Measurements from ENCODE around the gene ST3GAL6.

The ST3GAL6 gene

DNA sequence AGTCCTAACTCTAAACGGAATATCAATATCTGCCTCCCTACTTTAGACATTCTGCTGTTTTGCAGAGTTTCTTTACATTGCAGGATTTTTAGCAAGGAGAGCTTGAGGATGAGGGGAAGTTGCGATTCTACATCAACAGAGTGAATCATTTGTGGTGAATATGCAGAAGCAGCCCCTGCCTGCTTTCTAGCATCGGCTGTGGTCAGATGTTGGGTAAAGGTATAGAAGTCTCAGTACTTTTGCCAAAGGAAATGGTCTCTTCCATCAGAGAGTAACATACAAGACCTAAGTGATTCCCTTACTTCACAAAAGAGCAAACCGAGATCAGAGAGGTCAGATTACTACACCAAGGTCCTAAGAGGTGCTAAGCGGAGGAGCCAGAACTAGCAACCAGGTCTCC, 15.2 kb downstream of the ST3GAL6 start:
- no peak for DNase-seq

DNA sequence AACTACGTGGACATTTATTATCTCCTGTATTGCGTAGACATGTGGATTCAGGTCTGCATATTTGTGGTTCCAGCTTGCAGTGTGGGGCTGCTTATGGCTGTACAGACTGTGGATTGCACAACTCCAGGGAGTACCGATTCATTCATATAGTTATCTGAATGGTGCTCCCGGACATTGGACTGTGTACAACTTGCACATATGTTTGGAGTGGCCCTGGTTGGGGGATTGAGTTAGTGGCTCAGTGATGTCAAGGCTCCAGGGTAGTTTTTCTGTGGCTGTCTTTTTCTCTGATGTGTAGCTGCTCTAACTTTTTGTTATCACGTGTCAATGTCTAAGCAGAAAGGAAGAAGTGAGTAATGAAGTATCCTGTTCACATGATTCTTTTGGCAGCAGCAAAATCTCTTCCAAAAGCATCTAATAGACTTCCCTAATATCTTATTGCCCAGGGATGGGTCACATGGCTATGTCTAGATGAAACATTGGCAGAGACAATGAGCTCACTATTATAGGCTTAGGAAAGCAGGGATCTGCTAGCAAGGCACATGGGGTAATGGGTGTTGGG, 15.8 kb downstream of the ST3GAL6 start:
- DNase-seq = no peak

DNA sequence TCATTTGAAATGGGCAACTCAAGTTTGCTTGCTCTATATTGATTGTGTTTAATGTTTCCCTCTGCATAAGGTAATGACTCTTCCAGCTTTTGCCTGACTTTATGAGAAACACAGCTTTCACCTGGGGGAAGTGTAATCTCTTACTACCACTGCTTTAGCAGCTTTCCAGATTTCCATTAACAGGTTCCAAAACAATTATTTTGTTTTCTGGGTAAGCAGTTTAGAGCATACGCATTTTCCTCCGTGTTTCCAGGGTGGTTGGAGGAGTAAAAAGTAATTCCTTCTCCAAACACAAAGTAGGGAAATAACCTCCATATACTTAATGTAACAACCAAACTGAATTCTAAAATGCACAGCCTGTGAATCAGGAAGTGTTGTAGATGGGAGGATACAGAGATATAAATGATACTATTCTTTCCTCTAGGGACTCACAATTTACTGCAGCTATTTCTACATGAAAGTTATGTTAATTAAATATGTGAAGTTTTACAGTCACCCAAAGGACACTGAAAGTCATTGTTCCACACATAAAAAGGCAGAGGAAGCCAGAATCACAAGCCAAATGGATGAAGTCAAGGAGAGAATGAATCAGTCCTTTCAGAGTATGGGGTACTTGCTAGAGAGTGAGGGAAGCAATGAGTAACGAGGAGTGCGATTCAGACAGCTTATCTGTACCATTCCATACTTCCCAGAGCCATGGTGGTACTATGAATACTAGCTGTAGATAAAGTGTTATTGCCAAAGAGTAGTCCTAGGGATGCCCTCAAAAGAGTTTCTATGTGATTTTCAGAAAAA, 16.6 kb downstream of the ST3GAL6 start:
- DNase-seq = no peak

DNA sequence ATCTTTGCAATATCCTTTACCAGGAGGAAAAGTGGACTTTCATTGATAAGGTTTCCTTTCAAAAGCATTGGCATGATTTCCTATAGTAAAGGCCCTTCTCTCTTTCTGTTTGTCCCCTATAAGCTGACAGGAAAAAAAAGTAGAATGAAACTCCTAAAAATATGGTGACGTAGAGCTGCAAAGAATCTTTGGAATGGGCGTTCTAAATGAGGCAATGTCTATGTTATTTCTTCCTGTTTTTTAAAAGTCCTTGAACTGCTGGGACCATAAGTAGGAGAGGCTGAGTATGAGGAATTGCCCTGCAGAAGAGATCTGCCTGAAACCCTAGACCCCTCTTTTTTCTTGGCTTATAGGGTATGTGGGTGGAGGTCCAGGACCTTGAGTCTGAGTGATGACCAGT, 17.2 kb downstream of the ST3GAL6 start:
- no peak for DNase-seq

DNA sequence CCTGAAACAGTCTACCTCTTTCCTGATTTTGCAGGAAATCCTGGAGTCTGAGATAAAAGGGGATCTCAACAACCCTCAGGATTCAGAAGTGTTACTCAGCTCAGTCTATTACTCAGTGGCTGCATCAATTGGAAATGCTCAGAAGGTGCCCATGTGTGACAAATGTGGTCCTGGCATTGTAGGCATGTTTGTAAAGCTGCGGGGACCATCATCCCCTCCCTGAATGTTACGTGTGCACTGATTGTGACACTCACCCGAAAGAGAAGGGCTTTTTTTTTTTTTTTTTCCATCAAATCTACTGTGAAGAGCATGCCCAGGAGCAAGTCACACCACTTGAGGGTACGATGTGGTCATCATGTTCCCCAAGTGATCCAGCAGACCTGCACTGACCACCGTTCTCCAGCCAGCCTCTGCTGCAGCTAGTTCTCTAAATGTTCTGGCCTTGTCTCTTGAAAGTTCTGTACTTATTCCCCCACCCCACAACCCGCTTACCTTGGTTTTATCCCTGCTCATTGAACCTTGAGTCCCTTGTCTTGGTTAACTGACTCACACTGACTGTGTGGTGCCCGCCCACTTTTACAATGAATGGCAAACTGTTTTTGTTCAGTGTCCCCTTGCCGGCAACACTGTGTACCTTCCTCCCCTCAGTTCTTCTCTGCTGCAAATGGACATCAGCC, 19.8 kb downstream of the ST3GAL6 start:
- DNase-seq = no peak

DNA sequence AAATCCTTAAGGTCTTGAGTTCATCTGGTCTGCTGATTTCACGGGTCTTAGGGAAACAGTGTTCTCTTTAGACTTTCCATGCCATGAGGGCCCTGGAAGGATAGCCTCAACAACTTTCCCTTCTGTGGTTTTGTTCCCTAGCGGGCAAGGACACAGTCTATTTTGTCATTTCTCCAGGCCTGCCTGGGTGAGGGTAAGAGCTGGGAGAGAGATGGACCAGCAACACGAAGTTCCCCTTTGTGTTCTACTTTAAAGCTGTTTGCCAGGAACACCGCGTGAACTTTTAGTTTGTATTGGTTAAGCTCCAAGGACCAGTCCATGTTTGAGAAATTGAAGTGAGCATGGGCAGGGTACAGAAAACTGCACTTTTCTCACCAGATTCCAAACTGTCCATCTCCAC, 20.9 kb downstream of the ST3GAL6 start:
- no peak for DNase-seq

DNA sequence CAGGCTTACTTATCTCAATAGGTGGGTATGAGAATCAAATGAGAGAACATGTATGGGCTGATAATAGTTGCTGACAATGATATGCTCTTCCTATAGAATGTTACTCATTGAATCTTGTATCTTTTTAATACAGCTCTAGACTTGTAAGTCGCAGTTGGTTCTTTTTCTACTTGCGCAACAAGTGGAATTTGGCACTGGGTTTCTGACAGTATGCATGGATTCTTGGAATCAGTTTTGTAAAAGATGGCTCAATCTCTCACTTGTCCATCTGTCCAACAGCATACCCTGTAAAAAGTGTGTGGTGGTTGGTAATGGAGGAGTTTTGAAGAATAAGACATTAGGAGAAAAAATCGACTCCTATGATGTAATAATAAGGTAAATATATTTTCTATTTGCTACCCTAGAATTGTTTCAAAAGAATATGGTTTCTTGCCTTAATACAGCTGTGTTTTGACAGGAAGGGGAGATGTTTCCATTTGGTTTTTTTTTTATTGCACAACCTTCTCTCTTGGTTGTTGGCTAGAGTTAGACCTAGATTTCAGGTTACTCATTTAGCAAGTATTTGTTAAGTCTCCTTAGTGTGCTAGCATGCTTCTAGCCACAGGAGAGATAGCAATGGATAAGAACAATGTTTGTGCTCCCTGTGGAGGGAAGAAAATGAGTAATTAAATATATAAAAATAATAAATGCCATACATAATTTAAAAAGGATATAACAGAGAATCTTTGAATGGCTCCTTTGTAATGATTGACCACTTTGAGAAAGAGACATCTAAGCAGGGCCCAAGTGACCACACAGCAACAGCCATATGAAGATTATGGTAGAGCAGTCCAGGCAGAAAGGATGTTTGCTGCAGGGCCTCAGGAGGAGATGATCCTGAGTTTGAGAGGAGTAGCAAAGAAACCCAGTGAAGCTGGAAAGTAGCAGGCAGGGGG, 21.8 kb downstream of the ST3GAL6 start:
- DNase-seq = no peak

DNA sequence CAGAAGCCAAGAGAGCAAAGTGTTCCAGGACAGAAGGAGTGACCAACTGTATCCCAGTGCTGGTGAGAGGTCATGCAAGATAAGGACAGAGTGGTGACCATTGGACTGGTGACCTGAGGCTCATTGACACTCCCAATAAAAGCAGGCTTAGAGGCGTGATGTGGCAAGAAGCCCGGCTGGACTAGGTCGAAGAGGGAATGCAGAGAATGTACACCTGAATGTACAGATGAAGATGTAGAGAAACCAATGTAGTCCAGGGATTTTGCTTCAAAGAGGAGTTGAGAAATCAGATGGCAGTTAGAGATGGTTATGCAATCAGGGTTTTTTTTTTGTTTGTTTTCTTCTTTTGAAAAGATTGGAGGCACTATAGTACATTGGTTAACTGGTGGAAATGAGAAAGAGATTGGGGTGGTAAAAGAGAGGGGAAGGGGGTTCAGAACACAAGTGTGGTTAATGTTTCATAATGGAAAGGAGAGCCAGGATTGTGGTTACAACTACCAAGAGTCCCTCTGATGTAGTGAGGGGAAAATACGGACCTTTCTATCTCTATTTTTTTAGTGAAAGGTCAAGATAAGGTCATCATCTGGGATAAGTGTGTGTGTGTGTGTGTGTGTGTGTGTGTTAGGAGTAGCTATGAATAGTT, 23.3 kb downstream of the ST3GAL6 start:
- no peak for DNase-seq

DNA sequence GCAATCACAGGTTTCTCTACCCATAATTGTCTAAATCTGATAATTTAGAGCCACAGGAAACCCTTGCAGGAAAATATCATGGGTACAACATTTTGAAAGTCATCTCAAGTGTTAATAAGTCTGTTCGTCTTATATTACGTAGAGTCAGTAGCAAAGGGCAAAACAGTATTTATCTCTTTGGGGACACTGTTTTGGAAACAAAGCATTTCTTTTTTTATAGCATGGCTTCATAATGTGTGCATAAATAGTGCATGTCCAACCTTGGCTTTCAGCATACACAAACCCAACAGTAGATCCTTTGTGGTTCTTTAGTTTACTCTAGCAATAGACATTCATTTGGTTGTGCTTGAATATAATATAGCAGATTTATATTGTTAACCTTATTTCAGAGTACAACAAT, 24.0 kb downstream of the ST3GAL6 start:
- DNase-seq = no peak

DNA sequence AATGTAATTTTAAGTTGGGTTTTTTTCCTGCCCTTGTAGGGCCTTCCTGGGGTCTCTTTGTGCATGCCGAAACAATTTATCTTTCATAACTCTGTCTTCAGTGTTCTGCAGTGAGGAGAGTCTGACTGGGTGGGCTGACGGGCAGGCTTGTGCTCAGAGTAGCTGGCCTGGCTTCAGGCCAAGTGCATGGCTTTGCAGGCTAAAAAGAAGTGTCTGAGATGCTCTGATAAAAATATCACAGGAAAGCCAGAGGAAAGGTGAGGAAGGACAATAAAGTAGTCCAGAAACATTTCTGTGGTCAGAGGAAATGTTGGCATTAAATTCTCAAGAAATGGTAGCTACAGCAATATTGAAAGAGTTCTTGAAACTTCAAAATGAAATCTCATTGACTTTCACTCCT, 25.5 kb downstream of the ST3GAL6 start:
- no peak for DNase-seq

DNA sequence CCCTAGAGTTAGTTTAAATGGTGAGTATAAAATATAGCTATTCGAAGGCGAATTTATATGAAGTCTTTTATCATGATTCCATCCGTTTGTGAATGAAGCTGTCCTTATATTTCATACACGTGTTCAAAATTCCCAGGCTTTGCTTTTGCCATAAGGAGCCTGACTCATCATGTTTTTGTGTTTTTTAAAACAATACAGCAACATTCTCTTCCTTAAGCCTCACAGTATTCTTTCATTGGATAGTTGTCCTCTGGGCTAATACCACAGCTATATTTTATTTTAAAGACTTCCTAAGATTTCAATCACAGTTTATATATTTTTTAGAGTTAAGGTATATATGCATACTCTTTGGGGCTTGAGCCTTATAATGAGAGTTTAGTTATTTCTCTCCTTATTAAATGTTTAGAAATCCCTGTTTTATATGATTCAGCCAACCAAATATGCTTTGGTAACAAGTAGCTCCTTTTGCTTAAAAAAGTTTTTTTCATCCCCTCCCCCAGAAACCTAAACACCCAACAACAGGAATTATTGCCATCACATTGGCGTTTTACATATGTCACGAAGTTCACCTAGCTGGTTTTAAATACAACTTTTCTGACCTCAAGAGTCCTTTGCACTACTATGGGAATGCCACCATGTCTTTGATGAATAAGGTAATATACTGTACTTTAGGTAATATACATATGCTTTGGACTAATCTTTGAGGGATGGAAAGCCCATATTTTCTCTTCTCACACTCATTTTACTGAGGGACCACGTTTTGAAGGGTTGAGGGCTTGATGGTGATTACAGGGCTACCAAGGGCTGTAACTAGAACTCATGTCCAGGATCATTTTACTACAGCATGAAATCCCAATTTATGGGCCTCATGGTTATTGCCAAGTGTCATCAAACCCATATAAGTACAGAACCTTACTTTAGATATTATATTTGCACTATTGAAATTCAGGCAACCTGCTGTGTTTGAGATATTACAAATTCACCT, 28.5 kb downstream of the ST3GAL6 start:
- DNase-seq = no peak

DNA sequence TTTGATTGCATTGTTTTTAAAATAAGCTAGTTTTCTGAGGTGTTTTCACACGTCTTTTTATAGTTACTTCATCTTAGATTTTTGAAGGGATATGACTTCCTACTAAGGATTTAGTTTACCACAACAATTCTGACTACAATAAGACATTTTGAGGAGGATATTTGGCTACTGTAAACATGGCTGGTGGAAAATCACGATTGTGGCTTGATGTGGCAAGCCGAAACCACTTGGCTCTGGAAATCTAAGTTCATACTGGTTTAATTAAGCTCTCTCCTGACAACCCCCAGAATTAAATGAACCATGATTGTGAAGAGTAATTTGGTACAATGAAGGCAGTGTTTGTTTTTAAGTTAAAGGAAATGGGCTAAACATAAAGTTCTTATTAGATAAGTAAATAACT, 30.8 kb downstream of the ST3GAL6 start:
- DNase-seq = no peak

DNA sequence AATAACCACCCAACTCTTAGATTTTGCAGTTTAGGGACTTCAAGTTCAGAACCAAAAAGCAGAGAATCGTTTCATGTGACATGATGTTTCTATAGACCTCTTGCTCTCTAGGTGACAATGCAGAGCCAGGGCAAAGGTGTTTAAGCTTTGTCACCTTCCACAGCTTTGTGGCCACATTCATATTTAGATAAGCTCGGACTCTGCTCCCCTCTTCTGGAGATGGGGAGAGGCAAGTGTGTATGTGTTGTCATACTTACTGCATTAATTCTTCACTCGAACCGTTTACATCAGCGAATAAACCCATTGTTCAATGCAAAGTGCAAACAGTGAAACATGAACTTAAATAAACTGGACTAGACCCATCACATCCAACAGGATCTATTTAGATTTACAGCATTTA, 33.2 kb downstream of the ST3GAL6 start:
- no peak for DNase-seq

DNA sequence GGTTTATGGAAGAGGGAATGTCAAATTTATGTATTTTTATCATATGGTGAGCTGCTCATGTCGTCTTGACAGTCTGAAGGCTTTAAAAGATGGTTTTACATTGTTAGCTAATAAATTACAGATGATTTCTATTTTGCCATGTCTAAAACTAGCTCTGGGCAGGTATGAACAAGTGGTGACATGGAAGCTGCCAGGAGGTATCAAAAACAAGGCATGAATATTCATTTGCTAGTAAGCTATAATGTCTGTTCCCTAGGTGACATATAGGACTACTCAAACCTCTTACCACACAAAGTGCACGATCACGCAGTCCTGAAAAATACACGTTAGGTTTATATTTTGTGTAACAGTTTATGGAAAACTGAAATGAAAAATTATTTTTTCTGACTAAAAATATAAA, 34.8 kb downstream of the ST3GAL6 start:
- no peak for DNase-seq

DNA sequence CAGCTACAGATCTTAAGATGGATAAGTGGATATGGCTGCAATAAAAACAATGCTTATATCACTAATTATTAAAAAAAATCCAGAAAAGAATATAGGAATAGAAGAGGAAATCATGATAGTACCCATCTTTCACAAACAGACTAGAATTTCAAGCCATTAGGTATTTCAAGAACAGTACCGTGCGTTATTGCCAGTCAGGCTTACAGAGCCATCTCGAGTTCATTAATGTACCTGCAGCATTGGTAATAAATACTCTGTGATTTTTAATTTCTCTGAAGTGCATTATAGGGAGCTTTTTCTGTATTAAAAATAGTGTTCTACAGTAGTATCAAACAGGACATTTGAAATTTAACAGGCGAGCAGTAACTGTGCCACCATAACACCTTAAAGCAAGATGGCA, 35.7 kb downstream of the ST3GAL6 start:
- no peak for DNase-seq

DNA sequence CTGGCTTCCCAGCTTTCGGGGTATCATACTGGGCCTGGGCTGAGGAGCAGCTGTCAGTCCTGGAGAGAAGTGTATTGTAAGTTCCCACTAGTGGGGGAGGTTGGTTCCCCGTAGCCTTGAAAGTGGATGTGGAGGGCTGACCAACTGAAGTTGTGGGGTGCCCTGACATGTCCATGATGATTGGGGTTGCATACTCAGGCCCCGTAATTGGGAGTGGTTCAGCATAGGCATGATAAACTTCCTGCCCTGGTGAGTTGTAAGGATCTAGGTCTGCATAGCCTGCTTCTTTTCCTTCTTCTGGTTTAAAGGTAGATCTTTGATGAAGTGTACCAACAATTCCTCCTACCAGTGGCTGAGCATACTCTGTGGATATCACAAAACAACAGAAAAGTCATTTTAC, 36.3 kb downstream of the ST3GAL6 start:
- no peak for DNase-seq

DNA sequence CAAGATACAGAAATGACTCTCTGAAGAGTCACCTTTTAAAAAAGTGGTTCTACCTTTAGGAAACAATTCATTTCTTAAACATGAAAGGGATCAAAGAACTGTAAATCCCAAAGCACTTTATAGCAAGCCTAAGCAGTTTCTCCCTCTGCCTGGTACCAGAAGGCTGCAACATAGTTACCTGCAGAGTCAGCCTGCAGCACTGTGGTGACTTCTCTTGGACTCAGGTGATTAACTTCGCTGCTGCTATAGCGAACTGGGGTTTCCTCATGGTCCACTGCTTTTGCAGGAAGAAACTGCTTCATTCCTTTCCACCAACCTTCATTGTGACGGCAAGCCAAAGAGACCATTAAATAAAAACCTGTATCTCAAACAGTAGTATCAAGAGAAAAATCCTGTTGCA, 37.3 kb downstream of the ST3GAL6 start:
- DNase-seq = no peak

DNA sequence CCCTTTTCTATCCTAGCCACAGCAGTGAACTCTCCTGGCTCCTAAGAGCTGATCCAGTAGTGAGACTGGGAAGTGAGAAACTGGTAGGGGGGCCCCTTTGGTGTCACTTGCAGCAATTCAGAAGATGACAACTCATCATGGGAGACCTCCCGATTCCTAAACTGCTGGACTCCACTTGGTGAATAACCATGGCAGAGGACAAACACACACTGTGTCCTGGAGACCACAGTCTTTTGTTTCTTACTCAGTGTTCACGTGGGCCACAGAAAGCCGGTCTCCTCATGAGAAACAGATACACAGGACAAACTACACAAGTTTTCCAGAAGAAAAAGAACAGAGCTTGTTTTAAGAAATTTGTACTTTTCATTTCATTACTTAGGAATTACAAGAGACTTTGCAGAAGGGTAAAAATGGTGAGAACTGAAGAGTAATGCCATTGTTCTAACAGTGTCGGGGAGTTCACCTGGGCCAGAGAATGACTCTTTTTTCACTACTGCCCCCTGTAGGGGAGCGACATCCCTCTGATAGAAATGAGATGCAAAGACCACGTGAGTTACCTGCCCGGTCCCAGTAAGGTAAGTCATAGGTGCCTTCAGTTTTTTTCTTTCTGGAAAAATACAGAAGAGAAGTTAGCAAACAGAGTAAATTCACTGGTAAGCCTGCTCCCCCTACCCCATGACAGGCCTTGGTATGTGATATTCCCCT, 38.1 kb downstream of the ST3GAL6 start:
- DNase-seq = no peak

DNA sequence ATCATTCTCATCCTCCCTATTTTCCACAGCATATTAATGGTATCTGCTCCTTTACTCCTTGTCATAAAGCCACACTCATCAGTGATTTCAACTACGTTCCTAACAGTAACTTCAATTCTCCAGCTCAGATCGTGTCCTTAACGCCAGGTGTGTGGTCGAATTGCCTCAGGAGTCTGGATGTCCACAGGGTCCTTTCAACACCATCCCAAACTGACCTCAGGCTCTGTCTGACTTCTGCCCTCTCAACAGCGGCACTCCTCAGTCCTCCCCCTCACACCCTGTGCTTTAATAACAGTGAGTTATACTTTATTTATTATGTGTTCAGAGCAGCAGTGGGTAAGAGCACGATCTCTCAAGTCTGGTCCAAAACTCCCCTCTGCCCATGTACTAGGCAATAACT, 42.4 kb downstream of the ST3GAL6 start:
- no peak for DNase-seq

DNA sequence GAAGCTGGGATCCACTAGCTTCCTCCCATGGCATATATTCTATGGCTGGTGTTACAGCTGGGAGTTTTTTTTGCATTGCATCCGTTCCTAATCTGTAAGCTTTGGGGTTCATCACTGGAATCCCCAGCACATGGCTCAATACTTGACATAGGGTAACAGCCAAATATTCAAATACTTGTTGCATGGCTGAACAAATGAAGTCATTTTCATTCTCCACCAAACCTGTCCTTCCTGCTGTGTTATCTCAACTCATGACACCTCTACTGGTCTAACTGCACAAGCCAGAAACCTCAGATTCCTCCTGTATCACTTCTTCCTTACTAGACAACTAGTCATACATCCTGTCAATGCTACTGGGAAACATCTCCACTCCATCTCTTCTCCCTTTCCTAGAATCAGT, 43.4 kb downstream of the ST3GAL6 start:
- DNase-seq = no peak

DNA sequence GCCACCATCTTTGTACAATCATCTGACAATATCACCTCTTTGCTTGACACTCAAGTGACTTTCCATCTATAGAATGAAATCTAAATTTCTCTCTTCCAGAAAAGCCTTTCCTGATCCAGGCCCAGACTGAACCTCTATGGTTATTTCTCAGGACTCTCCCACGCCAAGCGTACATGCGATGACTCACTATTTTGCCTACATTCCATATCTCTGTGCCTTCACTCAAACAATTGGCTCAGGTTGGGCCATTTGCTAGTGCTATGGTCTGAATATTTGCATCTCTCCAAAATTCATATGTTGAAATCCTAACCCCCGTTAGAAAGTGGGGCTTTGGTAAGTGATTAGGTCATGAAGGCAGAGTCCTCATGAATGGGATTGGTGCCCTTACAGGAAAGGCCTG, 43.9 kb downstream of the ST3GAL6 start:
- DNase-seq = no peak

Data from stimulated activated CD4-positive, alpha-beta T cell treated with anti-CD3 and anti-CD28 coated beads, Interleukin-4, amount 100 ng/mL, for 24 hours (primary cell).